Fibroblast of peridontal ligament (primary cell): Measurements from ENCODE around the gene RAMACL.
A peak's percentile ranks its signal among the peaks of the same experiment; 100 is the strongest.
"Not testable (repeated sequence)": the region's sequence is repeated elsewhere in the genome, so short reads cannot be mapped to it uniquely, and the experiment has no call there.

Source experiments
- DNase-seq: peaks from one replicate; pipeline ENCODE4 v3.0.0-alpha.2; 2010; ENCODE audit errors: extremely low read depth

RAMACL gene

DNA sequence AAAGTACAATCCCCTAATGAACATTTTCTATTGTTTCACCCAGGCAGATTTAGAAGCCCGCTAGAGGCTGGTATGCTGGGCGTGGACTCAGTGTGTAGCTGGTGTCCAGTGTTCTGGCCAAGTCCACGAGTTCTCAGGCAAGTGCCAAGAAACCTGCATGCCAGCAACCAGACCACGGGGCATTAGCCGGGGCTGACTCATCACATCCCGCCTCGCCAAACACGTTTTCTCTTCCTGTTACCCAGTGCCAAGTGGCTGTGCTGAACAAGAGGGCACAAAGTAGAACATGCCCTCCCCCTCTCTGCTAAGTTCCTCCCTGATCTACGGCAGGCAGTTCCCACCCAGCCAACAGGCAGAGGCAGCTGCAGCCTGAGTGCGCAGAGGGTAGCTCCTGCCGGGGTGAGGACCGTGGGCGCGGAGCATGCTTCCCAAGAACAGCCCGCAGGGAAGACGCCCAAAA lies 29.6 kb downstream of the RAMACL start:
- DNase-seq, result peak; percentile 83

DNA sequence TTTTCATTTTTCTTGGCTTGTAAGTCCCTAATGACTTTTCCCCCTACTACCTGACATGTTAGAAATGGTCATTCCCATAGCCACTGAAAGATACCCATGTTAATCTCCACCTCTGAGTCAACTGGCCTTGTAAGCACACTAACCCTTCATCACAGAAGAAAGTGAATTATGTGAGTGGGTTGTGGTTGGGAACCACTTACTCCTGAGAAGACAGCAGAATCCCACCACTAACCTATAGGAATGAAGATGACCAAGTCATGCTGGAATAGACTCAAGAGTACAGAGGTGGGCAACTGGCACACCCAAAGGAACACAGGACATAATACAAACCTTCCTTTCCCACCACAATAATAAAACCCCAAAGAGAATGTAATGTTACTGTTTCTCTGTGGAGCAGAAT lies 30.1 kb downstream of the RAMACL start:
- DNase-seq, result no peak

DNA sequence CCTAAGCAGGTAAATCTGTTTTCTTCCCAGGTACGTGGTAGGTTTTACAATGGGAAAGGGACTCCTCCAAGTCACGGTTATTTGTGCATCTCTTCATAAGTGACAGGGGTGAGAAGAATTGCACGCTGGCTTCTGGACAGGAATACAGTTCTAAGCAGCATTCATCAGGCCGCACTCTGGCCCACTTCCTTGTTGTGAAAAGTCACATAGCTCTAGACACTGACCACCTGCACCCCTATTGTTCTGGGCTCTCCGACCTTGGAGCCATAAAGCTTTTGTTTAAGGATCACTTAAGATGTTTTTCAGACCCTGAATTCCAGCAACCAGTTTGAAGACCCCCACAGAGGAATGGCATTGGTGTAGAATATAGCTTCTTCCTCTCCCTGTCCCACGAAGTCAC lies 31.4 kb downstream of the RAMACL start:
- DNase-seq, result no peak

- no peak for DNase-seq
These were observed 32.2 kb downstream of the RAMACL start for GRCh38 chr6:166554316-166554715.

DNA sequence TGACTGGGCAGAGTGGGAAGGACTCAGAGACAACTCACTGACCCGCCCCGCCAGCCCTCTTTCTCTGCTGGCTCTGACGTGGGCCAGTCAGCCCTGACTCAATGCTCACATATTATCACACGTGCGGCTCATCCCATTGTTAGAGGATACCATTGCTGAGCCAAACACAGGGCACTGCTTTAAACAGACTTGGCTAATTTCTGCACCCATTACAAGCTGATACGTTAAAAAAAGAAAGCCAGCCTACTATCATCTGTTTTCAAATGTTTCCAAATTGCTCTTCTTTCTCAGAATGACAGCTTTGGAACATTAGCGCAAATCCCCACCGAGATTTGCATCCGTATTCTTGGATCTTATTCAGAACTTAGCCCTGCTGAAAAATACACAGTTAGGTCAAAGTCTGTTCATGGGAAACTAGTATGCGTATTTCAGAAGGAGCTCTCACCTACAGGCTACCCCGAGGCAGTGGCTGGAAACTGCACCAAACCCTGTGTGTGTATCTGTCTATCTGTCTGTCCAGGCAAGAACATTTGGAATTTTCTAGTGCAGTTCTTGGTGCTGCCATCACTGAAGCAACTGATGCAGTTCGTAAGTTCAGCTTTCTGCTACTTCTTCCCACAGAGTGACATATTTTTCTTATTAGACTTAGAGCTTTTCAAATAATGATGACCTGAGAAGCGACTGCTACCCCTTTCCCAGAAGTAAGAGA lies 32.8 kb downstream of the RAMACL start:
- DNase-seq, result peak; percentile 88

- DNase-seq, result no peak
These were observed 33.9 kb downstream of the RAMACL start for GRCh38 chr6:166552600-166552999.

DNA sequence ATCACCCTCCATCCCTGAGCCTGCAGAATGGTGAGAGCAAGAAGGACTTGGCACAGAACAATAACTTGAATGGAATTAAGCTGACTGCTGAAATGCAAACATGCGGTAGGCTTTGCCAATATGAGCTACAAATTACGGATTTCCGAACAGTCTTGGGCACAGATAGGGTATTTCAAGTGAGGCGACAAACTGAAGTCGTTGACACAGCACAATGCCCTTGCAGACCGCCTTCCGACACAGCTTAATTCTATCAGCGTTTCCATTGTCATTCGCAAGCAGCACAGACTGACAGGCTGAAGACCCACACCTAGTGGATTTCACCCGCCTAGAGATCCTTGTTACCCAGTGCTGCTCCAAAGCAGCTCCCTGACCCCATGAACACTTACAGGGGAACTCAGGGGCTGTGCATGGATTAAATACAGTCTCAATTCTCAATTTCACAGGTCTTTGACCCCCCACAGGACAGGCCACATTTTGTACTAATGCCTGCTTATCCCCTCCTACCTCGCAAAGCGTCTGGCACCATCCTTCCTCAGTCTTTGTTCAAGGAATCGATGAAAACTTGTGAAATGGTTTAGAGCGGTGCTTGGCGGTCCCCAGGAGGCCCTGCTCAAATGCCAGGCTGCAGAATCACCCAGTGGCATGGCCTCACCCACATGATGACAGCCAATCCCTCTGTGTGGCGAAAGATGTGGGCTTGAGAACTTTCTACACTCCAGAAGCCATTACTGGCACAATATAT lies 34.6 kb downstream of the RAMACL start:
- no peak for DNase-seq

- no peak for DNase-seq
These were observed 39.8 kb downstream of the RAMACL start for GRCh38 chr6:166546653-166547052.

- no peak for DNase-seq
These were observed 41.1 kb downstream of the RAMACL start for GRCh38 chr6:166545156-166546034.

DNA sequence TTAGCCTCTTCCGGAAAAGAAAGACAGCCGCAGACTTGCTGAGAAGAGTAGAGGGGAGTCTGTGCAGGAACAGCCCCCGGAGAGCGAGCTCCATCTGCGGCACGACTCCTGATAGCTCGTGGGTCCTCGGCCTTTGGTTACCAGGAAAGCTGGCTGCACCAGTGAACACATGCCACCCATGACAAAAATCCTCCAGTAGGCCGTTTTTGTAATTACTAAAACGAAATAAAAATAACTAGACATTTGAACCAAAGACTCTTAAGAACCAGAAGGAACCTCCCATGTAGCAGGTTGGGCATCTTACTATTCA lies 42.2 kb downstream of the RAMACL start:
- no peak for DNase-seq

- no peak for DNase-seq
These were observed 42.7 kb downstream of the RAMACL start for GRCh38 chr6:166543603-166544295.

DNA sequence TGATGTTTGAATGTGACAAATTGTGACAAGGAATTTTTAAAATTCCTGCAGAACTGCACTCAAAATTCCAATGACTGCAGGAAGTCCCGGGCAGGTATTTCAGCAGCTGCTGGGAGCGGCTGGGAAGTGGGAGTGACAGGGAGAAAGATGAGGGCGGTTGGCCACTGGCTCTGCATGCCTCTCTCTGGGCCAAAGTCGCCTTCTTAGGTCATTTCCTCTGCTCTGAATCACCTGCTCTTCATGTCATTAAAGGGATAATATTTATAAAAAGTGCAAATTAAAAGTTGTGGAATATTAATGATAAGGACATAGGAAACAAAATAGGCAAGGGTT lies 43.9 kb downstream of the RAMACL start:
- no peak for DNase-seq

- peak; percentile 35 for DNase-seq
These were observed 44.5 kb downstream of the RAMACL start for GRCh38 chr6:166541876-166542579.

GRCh38 chr6:166541366-166541765 lies 45.1 kb downstream of the RAMACL start:
- DNase-seq, result no peak

- peak; percentile 46 for DNase-seq
These were observed 45.7 kb downstream of the RAMACL start for GRCh38 chr6:166540631-166541331.

- DNase-seq, result no peak
These were observed 46.9 kb downstream of the RAMACL start for GRCh38 chr6:166539543-166539942.

GRCh38 chr6:166539011-166539385 lies 47.5 kb downstream of the RAMACL start:
- not testable (repeated sequence) for DNase-seq

- no peak for DNase-seq
These were observed 48.0 kb downstream of the RAMACL start for GRCh38 chr6:166538297-166539010.

- no peak for DNase-seq
These were observed 51.6 kb downstream of the RAMACL start for GRCh38 chr6:166534658-166535406.
